Epithelial cell of proximal tubule (primary cell): ENCODE results near the gene FAM177B. TPM values are rescaled to one million over a fixed set of nuclear protein-coding genes. Genes with fewer than 3 reads are reported as not detected.

Experiments used
- DNase-seq: peaks from one replicate; pipeline ENCODE4 v3.0.0-alpha.2; 2011; ENCODE audit warnings: low read depth
- H3K4me3 ChIP-seq: 2 replicates; pipeline ENCODE4 v1.5.1; 2011; ENCODE audit warnings: low read depth, mild to moderate bottlenecking, low read length
- CTCF ChIP-seq: conservative IDR thresholded peaks from 2 replicates; pipeline ENCODE4 v1.5.1; 2012; ENCODE audit warnings: low read depth, mild to moderate bottlenecking, low read length
- total RNA-seq: library from RNA; depleted of rRNA; stranded (reverse); fragments of >200 nt; gene quantifications from 2 replicates; pipeline ENCODE4 v1.2.3, GENCODE V29; 2015

FAM177B gene
- total RNA-seq, 1 donor from 2014 or later: not detected

GRCh38 chr1:222704260-222704659 lies 32.7 kb upstream of the FAM177B start:
- TF ChIP-seq CTCF: no peak
- no peak for DNase-seq
- no peak overlapping the region for H3K4me3 ChIP-seq

GRCh38 chr1:222706815-222707214 lies 30.2 kb upstream of the FAM177B start:
- no peak overlapping the region for H3K4me3 ChIP-seq
- peak; percentile 22 for TF ChIP-seq CTCF
- DNase-seq: no peak

GRCh38 chr1:222709700-222710153 lies 27.3 kb upstream of the FAM177B start:
- no peak for DNase-seq
- no peak for TF ChIP-seq CTCF
- H3K4me3 ChIP-seq: no peak overlapping the region

GRCh38 chr1:222711319-222712252 lies 25.4 kb upstream of the FAM177B start:
- TF ChIP-seq CTCF: no peak
- peak overlapping the region; percentile 84 for H3K4me3 ChIP-seq
- no peak for DNase-seq

GRCh38 chr1:222712253-222713090 lies 24.5 kb upstream of the FAM177B start, which contains the start of the genes AIDA and BROX:
Gene AIDA, minus strand, starts transcription at chr1:222712491. Its CDS starts 174 bp downstream, at chr1:222712317.
Gene BROX, plus strand, starts transcription at chr1:222712564. Its CDS starts 3,136 bp downstream, at chr1:222715700.
- no peak for TF ChIP-seq CTCF
- no peak for DNase-seq
- H3K4me3 ChIP-seq: peak within 1 kb of the TSS; percentile 84

GRCh38 chr1:222713091-222713961 lies 23.7 kb upstream of the FAM177B start:
- TF ChIP-seq CTCF: no peak
- H3K4me3 ChIP-seq: peak overlapping the region; percentile 84
- peak; percentile 61 for DNase-seq
